GM04504 (cell line): Measurements from ENCODE around the gene ADAM19.
"Not testable (repeated sequence)": the region's sequence is repeated elsewhere in the genome, so short reads cannot be mapped to it uniquely, and the experiment has no call there.

Experiments
- DNase-seq: peaks from one replicate; pipeline ENCODE4 v3.0.0-alpha.2; 2012; ENCODE audit warnings: low read depth

ADAM19 gene

DNA sequence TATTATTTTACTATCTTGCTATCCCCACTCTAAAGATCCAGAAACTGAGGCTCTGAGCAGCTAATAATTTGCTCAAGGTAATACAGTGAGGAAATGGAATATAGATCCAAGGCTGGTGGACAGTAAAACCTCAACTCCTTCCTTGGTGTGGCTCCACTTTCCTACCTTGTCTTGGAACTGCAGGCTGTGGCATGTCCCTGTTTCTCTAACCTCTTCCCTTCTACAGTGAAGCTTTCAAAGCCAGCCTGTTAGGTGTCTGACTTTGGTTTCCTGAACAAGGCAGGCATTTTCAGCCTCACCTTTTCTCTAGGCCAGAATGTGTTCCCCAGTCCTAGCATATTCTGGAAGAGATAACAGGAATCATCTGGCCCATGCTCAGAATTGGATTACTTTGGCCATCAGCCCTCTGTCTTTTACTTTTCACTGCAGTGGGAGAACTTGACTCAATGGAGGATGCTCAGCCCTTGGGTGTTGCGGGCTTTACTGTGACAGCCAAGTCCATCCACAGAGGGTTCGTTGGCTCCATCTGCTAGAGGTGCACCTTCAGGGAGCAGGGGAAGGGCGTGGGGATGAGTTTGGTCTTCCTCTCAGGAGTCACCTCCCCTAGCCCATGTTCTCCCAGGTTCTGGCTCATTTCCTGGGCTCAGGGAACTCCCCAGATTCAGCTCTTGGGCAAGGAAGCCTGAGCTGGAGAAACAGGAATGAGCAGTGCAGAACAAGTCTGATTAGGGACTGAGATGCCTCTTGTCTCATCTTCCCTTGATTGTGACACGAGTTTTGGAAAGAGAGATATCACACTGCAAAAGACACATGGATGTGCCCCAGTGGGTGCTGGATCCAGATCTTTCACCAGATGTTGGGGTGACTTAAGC lies 114.4 kb downstream of the ADAM19 start:
- no peak for DNase-seq

DNA sequence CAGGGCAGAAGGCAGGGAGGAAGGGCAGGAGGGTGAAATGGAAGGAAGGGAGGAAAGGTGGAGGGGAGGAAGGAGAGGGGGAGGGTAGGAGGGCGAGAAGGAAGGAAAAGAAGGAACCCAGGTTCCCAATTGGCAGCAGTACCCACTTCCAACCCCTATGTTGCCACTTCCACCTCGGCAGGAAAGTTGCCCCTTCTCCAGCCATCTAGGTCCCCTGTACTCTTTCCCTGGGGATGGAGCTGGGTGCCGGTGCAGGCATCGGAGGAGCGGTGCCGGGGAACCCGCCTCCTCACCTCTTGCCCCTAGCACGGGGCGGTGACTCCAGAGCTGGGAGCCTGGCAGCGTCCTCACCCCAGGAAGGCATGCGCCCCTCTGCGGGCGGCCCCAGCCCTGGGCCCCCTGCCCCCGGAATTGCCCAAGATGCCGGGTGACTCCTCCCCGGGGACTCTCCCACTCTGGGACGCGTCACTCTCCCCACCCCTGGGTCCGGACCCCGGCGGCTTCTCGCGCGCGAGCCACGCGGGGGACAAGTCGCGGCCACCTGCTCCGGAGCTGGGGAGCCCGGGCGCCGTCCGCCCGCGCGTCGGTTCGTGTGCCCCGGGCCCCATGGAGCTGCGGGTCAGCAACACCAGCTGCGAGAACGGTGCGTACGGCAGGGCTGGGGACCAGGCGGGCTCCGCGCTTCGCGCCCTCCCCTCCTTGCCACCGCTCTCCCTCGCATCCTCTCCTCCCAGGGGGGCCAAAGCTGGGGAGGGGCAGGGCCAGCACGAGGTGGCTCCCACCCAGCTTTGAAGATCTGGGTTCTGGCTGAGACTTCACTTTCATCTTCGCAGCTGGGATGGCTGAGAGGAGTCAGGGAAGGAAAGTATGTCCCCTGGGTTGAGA lies 115.6 kb downstream of the ADAM19 start, which contains the start of gene NIPAL4:
Gene NIPAL4 (plus strand): TSS at position 499 of the 885 bp plus-strand sequence. CDS start 108 bp downstream, at position 607.
- DNase-seq, result no peak

DNA sequence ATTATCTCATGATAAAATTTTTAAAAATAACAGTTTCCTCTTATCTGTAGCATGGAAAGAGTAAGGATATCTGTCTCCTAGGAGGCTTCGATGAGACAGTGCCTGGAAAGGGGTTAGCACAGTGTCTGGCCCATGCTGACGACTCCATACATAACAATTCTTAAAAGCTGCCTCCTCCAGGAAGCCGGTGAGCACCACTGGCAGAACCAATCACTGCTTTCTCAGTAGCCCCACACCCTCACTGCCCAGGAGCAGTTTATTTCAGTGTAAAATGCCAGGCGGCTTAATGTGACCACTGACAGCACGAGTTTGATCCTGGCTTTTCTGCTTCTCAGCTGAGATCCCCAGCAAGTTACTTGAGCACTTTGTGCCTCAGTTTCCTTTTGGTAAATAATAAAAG lies 116.7 kb downstream of the ADAM19 start:
- DNase-seq, result no peak

DNA sequence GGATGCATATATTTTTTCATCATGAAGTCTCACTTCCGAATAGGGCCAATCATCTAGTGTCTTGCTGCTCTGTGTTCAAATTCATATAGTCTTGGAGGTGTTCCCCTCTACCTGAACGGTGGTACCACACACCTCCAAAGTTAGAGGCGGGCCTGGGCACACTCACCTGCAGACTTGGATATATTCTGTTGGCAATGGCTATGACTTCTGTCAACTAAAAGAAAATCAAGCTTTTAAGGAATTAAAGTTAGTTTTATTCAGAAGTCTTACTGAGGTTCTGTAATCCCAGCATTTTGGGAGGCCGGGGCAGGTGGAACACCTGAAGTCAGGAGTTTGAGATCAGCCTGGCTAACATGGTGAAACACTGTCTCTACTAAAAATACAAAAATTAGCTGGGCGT lies 118.2 kb downstream of the ADAM19 start:
- DNase-seq, result no peak

DNA sequence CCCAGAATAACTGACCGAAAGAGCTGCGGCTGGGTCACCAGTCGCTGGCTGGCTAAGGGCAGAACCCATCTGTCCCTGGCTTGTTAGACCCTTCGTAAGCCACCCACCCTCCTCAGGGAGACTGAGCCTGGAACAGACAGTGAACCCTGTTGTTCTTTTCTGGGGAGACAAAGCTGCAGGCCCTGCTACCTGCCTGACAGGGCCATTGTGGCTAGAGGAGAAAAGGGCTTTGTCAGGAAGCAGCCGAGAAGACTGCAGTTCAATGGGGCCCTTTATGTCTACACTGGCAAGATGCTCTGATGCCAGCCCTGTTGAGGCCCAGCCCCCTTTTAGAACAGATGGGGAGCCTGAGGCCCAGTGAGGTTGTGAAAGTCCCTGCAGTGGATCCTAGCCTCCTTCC lies 119.3 kb downstream of the ADAM19 start:
- DNase-seq, result no peak

- DNase-seq, result no peak
Observed at GRCh38 chr5:157455057-157455456, 120.5 kb downstream of the ADAM19 start.

GRCh38 chr5:157454273-157454672 lies 121.3 kb downstream of the ADAM19 start:
- DNase-seq, result no peak

GRCh38 chr5:157451806-157452205 lies 123.8 kb downstream of the ADAM19 start:
- no peak for DNase-seq

- DNase-seq, result no peak
Observed at GRCh38 chr5:157450024-157450423, 125.6 kb downstream of the ADAM19 start.

DNA sequence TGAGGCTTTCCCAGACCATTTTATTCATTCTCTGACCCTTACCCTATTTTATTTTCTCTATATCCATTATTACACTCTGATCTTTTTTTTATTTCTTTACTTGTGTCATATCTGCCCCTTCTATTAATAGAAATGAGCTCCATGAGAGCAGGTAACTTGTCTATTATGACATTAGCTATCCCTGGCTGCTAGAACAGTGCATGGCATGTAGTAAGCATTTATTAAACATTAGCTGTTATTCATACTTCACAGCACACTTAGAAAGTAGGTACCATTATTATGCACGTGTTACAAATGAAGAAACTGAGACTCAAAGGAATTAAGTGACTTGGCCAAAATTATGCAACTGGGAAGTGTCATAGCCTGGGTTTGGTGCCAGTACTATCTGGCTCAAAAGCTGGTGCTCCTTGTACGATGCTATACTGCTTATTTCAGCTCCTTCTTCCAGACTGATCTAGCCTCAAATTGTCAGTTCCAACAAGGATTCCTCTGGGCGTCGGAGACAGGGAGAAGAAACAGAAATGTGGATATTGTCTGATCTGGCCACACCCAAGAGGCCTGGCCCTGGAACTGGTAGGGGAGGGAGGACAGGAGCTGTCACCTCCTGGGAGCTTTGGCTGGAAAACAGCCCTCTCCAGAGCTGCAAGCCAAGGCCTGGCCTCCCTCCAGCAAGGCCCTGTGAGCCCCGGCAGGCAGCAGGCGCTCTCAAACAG lies 126.4 kb downstream of the ADAM19 start:
- no peak for DNase-seq

DNA sequence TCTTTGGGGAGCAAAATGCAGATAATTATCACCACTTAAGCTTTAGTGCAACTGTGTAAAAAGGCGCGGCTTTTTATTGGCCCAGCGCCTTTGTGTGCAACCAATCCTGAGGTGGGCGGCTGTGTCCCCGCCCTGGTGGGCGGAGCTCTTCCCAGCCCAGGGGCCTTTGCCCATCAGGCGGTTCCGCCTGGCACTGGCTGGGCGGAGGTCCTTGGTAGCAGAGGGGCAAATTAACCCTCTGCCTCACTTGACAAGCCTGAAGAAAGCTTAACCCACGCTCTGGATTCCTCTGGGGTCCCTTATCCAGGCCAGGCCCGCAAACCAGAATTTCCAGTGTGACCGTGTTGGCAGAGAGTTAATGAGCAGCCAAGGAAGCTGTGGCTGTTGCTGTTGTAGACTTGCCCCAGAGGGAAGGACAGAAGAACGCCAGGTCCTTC lies 128.4 kb downstream of the ADAM19 start:
- no peak for DNase-seq

- no peak for DNase-seq
Observed at GRCh38 chr5:157446412-157446935, 129.1 kb downstream of the ADAM19 start.

- DNase-seq, result no peak
Observed at GRCh38 chr5:157445745-157446411, 129.7 kb downstream of the ADAM19 start.

DNA sequence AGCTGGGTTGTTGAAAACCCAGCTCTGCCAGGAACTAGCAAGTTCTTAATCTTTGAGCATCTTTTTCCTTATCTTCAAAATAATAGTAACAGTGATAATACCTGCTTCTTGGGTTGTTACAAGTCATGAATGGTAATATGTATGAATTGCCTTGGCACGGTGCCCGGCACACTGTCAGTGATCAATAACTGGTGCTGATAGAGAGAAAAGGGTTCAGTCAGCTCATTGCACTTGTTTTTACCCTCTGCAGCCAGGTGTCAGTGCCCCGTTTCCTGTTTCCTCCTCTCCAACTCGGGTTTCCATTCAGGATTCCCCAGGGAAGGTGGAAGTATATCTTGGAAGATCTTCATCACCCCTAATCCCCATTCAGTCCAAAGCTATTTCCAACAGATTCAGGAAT lies 131.4 kb downstream of the ADAM19 start:
- DNase-seq, result no peak

DNA sequence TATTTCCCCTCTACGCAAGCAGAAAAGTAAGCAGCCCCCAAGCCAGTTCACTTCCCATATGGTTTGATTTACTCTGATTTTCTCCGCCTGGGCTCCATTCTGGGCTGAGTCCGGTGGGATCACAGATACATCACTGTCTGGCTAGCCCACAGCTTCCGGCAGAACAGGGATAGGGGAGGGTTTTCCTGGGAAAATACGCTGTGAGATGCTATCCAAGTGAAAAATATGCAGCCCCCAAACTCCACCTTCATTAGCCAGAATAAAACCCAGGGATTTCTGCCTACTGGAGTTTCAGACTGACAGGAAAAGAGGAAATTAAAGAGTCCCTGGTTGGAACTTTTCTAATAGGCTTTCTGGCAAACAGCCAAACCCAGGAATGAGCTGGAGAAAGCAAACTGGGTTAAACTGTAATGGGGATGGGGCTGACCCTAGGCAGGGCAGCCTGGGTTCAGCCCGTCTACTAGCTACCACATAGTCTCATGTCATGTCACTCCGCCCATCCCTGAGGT lies 132.5 kb downstream of the ADAM19 start:
- no peak for DNase-seq

- no peak for DNase-seq
Observed at GRCh38 chr5:157434096-157434495, 141.5 kb downstream of the ADAM19 start.

GRCh38 chr5:157431544-157432200 lies 143.9 kb downstream of the ADAM19 start:
- peak; percentile 42 for DNase-seq

DNA sequence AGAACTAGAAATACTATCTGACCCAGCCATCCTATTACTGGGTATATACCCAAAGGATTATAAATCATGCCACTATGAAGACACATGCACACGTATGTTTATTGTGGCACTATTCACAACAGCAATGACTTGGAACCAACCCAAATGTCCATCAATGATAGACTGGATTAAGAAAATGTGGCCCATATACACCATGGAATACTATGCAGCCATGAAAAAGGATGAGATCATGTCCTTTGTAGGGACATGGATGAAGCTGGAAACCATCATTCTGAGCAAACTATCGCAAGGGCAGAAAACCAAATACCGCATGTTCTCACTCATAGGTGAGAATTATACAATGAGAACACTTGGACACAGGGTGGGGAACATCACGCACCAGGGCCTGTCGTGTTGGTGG lies 145.7 kb downstream of the ADAM19 start:
- not testable (repeated sequence) for DNase-seq
